A549 (cell line): ENCODE measurements around the gene DDX49.

Experiments used
- SMC3 ChIP-seq: fragments of >200 bp; sonication (Bioruptor Twin); formaldehyde crosslinking; IDR thresholded peaks from 3 replicates; pipeline ENCODE4 v1.6.1; 2018; ENCODE audit warnings: inconsistent platforms
- TF ChIP-seq, protein P1 (sequence below): fragments of >200 bp; sonication (Bioruptor Twin); formaldehyde crosslinking; IDR thresholded peaks from 3 replicates; pipeline ENCODE4 v1.5.1; 2016

GRCh38 chr19:18898081-18898606 lies 21.4 kb upstream of the DDX49 start:
- TF ChIP-seq, protein P1, sequence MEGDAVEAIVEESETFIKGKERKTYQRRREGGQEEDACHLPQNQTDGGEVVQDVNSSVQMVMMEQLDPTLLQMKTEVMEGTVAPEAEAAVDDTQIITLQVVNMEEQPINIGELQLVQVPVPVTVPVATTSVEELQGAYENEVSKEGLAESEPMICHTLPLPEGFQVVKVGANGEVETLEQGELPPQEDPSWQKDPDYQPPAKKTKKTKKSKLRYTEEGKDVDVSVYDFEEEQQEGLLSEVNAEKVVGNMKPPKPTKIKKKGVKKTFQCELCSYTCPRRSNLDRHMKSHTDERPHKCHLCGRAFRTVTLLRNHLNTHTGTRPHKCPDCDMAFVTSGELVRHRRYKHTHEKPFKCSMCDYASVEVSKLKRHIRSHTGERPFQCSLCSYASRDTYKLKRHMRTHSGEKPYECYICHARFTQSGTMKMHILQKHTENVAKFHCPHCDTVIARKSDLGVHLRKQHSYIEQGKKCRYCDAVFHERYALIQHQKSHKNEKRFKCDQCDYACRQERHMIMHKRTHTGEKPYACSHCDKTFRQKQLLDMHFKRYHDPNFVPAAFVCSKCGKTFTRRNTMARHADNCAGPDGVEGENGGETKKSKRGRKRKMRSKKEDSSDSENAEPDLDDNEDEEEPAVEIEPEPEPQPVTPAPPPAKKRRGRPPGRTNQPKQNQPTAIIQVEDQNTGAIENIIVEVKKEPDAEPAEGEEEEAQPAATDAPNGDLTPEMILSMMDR = no peak
- TF ChIP-seq SMC3 = no peak
